Panc1 (cell line): ENCODE results near the gene MAGI2. TPM values are rescaled to one million over a fixed set of nuclear protein-coding genes. Genes with fewer than 3 reads are reported as not detected.

Experiments used
- ATAC-seq: fragments of 200-7000 bp; cut with Tn5 transposase; 2 replicates; pipeline ENCODE4 v1.9.1; 2020; ENCODE audit warnings: mild to moderate bottlenecking, moderate library complexity
- BruUV-seq: library from RNA; stranded (reverse); fragments of 400-500 nt; replicated peaks from 2 replicates; lab custom pipeline; 2021; lab: Mats Ljungman, UMichigan
- CTCF ChIA-PET: fragments of 300-600 bp; sonication (Branson Sonifier 250); formaldehyde crosslinking; loops from one replicate; lab custom pipeline; 2022; ENCODE audit warnings: antibody characterized with exemption; lab: Charles Lee
- POLR2A ChIA-PET: fragments of 300-600 bp; sonication (Branson Sonifier 250); formaldehyde crosslinking; loops from one replicate; lab custom pipeline; 2022; ENCODE audit warnings: antibody characterized with exemption; lab: Charles Lee
- DNase-seq: peaks from one replicate; pipeline ENCODE4 v3.0.0-alpha.2; 2010; ENCODE audit warnings: low read depth, low spot score
- H3K27ac ChIP-seq: 2 replicates; pipeline ENCODE4 v1.5.1; 2011; ENCODE audit warnings: mild to moderate bottlenecking, low read length, inconsistent platforms
- H3K27me3 ChIP-seq: fragments of 200-500 bp; sonication (Bioruptor generic); 2 replicates; pipeline ENCODE4 v1.6.0; 2014; ENCODE audit warnings: low read length, inconsistent platforms; ENCODE audit not compliant: control insufficient read depth, insufficient read depth
- H3K36me3 ChIP-seq: fragments of 200-500 bp; sonication (Bioruptor generic); 2 replicates; pipeline ENCODE4 v1.5.1; 2014; ENCODE audit warnings: inconsistent platforms, mild to moderate bottlenecking, low read length, moderate library complexity; ENCODE audit not compliant: control insufficient read depth, insufficient read depth
- H3K4me1 ChIP-seq: 2 replicates; pipeline ENCODE4 v1.5.1; 2011; ENCODE audit warnings: inconsistent platforms, mild to moderate bottlenecking, low read length, moderate library complexity; ENCODE audit not compliant: control insufficient read depth, insufficient read depth
- H3K4me3 ChIP-seq, 2 experiments: 2 replicates each; pipeline ENCODE4 v1.5.1; 2011 to 2012; ENCODE audit warnings: low read depth in 2 of 2, low read length in 2 of 2, mild to moderate bottlenecking in 2 of 2, inconsistent platforms in 1 of 2, moderate library complexity in 1 of 2
- H3K9me3 ChIP-seq: fragments of 200-500 bp; sonication (Bioruptor generic); 2 replicates; pipeline ENCODE4 v1.5.1; 2014; ENCODE audit warnings: low read depth, mild to moderate bottlenecking, inconsistent platforms, low read length, moderate library complexity; ENCODE audit not compliant: control insufficient read depth, insufficient read depth
- CTCF ChIP-seq: fragments of 450-650 bp; IDR thresholded peaks from 2 replicates; pipeline ENCODE4 v1.5.1; 2017; ENCODE audit warnings: mild to moderate bottlenecking
- POLR2AphosphoS5 ChIP-seq: IDR thresholded peaks from 2 replicates; pipeline ENCODE4 v1.6.1; 2012; ENCODE audit warnings: mild to moderate bottlenecking, low read depth, low read length, moderate library complexity
- REST ChIP-seq, 2 experiments: IDR thresholded peaks; 2 replicates each; pipeline ENCODE4 v1.6.1; 2011 to 2012; ENCODE audit warnings: low read depth in 2 of 2, control low read depth in 1 of 2, low read length in 1 of 2, mild to moderate bottlenecking in 1 of 2, moderate library complexity in 1 of 2; ENCODE audit not compliant: insufficient read depth in 1 of 2
- SIN3A ChIP-seq: IDR thresholded peaks from 2 replicates; pipeline ENCODE4 v1.6.1; 2012; ENCODE audit warnings: low read depth, mild to moderate bottlenecking, low read length, moderate library complexity, borderline replicate concordance; ENCODE audit not compliant: insufficient read depth
- TCF7L2 ChIP-seq: IDR thresholded peaks from 2 replicates; pipeline ENCODE4 v1.6.1; 2011; ENCODE audit warnings: mild to moderate bottlenecking, low read depth, low read length, inconsistent platforms
- in situ Hi-C: cut with HindIII; loops from 2 replicates; pipeline ENCODE4 v1.10.0; 2016; ENCODE audit warnings: low sequenced_read_pairs, low pct_unique_long_range_greater_than_20kb
- intact Hi-C: fragments of 100-400 bp; cut with micrococcal nuclease; formaldehyde crosslinking; loops from one replicate; pipeline ENCODE4 v1.10.0; 2022; ENCODE audit not compliant: unreplicated experiment
- total RNA-seq: library from RNA; stranded (reverse); gene quantifications from one replicate; pipeline ENCODE4 v1.2.1, GENCODE V29; 2021; ENCODE audit not compliant: unreplicated experiment

The MAGI2 gene
- total RNA-seq, 1 experiment from 2014 or later, result 5.4 TPM

- intact Hi-C loops, result no loop called here
- DNase-seq, result no peak
- no peak for ATAC-seq
- Histone ChIP-seq H3K9me3 (no peaks in the 10 kb centered on the region), H3K4me3 (no peak overlapping the region), H3K27ac (no peak overlapping the region), H3K4me1 (peaks cover 4% of the 10 kb centered on the region; the same call in 1 of the 2 replicates), H3K27me3 (no peaks in the 10 kb centered on the region), H3K36me3 (no peaks in the 10 kb centered on the region)
- CTCF ChIA-PET, result no interaction called here
- no TSS peak for BruUV-seq
- TF ChIP-seq CTCF (no peak), REST (IDR thresholded peaks at IDR 0.05; ENCODE audit: insufficient read depth in 1 of 2, low read depth in 2 of 2, low read length in 1 of 2) (no peak), SIN3A (no peak), TCF7L2 (no peak), POLR2AphosphoS5 (no peak)
- in situ Hi-C loops, result no loop called here
- POLR2A ChIA-PET, result no interaction called here
Observed at GRCh38 chr7:79339208-79339925, 114.1 kb downstream of the MAGI2 start.

- peaks cover 4% of the 10 kb centered on the region; the same call in 1 of the 2 replicates for H3K4me1 ChIP-seq
- H3K27ac ChIP-seq, result no peak overlapping the region; the same call in 1 of the 2 replicates
- no peaks in the 10 kb centered on the region for H3K36me3 ChIP-seq
- ChIA-PET POLR2A (interaction anchor here (0.6 kb wide), 1 partner anchor 43 kb away, joined by 4 read pairs; no protein-coding TSS in a partner anchor), CTCF (no interaction called here)
- ATAC-seq, result no peak
- no TSS peak for BruUV-seq
- intact Hi-C loops, result no loop called here
- DNase-seq, result no peak
- H3K27me3 ChIP-seq, result no peaks in the 10 kb centered on the region
- TF ChIP-seq TCF7L2, result no peak
- no peak for TF ChIP-seq POLR2AphosphoS5
- TF ChIP-seq REST (IDR thresholded peaks at IDR 0.05; ENCODE audit: insufficient read depth in 1 of 2, low read depth in 2 of 2, low read length in 1 of 2), result no peak
- TF ChIP-seq CTCF, result no peak
- no peaks in the 10 kb centered on the region for H3K9me3 ChIP-seq
- in situ Hi-C loops, result no loop called here
- H3K4me3 ChIP-seq, result no peak overlapping the region
Observed at GRCh38 chr7:79337717-79338116, 115.8 kb downstream of the MAGI2 start.
